SK-N-SH (cell line): ENCODE measurements around the gene TGM5.

ENCODE experiments used
- CTCF ChIP-seq: fragments of 200-600 bp; sonication (generic); IDR thresholded peaks from 2 replicates; pipeline ENCODE4 v1.6.1; 2017; ENCODE audit warnings: antibody characterized with exemption, mild to moderate bottlenecking, moderate library complexity
- EP300 ChIP-seq, 2 experiments: IDR thresholded peaks; 2 replicates each; pipeline versions ENCODE4 v1.4.0 to v1.6.1; 2012; ENCODE audit warnings: borderline replicate concordance in 1 of 2, low read depth in 1 of 2, low read length in 1 of 2
- EZH2phosphoT487 ChIP-seq: fragments of 200-600 bp; sonication (generic); IDR thresholded peaks from 2 replicates; pipeline ENCODE4 v1.6.1; 2017; ENCODE audit warnings: low read depth, mixed run types, mild to moderate bottlenecking, antibody characterized with exemption, moderate library complexity, borderline replicate concordance
- POLR2AphosphoS5 ChIP-seq: IDR thresholded peaks from 2 replicates; pipeline ENCODE4 v1.6.1; 2012; ENCODE audit warnings: low read depth, low read length
- SMC3 ChIP-seq: IDR thresholded peaks from 2 replicates; pipeline ENCODE4 v1.6.1; 2012; ENCODE audit warnings: low read depth, low read length, improper control_type of control experiment
- TEAD4 ChIP-seq: IDR thresholded peaks from 2 replicates; pipeline ENCODE4 v1.4.0; 2012; ENCODE audit warnings: mild to moderate bottlenecking, borderline replicate concordance; ENCODE audit not compliant: insufficient read depth
- USF2 ChIP-seq: fragments of 150-350 bp; IDR thresholded peaks from 2 replicates; pipeline ENCODE4 v1.6.1; 2017; ENCODE audit warnings: antibody characterized with exemption, low read length, low read depth, borderline replicate concordance
- YY1 ChIP-seq: IDR thresholded peaks from 2 replicates; pipeline ENCODE4 v1.4.0; 2012; ENCODE audit warnings: low read depth, mild to moderate bottlenecking

DNA sequence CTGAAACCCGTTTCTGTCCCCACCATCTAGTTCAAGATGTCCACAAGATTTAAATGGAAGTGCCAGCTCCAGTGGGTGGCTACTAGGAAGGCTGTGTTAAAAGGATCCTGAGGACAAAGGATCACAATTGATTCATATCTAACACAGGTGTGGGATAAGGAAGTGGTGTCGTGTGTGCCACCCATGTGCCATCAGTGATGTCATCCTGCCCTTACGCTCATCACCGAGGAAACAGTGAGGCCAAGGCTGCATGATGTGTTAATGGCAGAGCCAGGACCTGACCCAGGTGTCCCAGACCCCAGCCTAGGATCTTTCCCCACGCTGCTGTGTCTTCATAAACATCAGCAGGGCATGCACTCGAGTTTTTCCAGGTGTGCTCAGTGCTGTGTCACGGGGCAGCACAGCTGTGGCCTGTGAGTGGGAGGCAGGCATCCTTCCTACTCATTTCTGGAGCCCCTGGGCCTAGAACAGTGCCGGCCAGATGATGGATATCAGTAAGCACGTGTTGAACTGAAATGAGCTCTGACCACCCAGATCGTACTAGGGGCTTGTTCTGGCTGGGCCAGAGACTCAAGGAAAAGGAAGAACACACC lies 10.6 kb upstream of the TGM5 start:
- no peak for TF ChIP-seq TEAD4
- TF ChIP-seq CTCF = no peak
- no peak for TF ChIP-seq EP300 (IDR thresholded peaks at IDR 0.05; ENCODE audit: borderline replicate concordance in 1 of 2, low read depth in 1 of 2, low read length in 1 of 2)
- TF ChIP-seq SMC3 = no peak
- TF ChIP-seq USF2 = no peak
- TF ChIP-seq YY1 = no peak
- no peak for TF ChIP-seq POLR2AphosphoS5
- TF ChIP-seq EZH2phosphoT487 = no peak
